CD4-positive, alpha-beta T cell treated with Interleukin-12 subunit alpha and Interleukin-12 subunit beta, for 1 hour (primary cell): ENCODE data around the gene CAMSAP3.
"Not testable (repeated sequence)": the region's sequence is repeated elsewhere in the genome, so short reads cannot be mapped to it uniquely, and the experiment has no call there.

Source experiments
- DNase-seq: peaks from one replicate; pipeline ENCODE4 v3.0.0-alpha.2; 2020

CAMSAP3 gene

GRCh38 chr19:7575434-7576040 lies 20.1 kb upstream of the CAMSAP3 start:
- DNase-seq = no peak

GRCh38 chr19:7577422-7577821 lies 18.2 kb upstream of the CAMSAP3 start:
- DNase-seq = not testable (repeated sequence)

- DNase-seq = no peak
Observed at GRCh38 chr19:7578127-7578526, 17.5 kb upstream of the CAMSAP3 start.

- no peak for DNase-seq
Observed at GRCh38 chr19:7579182-7579581, 16.5 kb upstream of the CAMSAP3 start.

GRCh38 chr19:7582446-7582845 lies 13.2 kb upstream of the CAMSAP3 start:
- DNase-seq = no peak

DNA sequence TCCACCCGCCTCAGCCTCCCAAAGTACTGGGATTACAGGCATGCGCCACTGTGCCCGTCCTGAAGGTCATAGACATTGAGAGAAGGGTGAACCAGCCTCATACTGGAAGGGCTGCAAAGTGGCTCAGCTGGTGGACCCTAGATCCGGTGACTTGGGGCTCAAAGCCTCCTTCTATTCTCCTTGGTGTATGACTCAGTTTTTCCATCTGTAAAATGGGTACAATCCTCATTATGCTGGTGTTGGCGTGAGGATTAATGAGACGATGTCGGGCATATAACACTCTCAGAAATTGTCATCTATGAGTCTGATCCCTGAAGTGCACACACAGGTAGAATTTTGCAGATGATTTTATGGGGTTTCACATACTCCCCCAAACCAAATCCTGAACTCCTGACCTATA lies 5.8 kb upstream of the CAMSAP3 start:
- DNase-seq = no peak

DNA sequence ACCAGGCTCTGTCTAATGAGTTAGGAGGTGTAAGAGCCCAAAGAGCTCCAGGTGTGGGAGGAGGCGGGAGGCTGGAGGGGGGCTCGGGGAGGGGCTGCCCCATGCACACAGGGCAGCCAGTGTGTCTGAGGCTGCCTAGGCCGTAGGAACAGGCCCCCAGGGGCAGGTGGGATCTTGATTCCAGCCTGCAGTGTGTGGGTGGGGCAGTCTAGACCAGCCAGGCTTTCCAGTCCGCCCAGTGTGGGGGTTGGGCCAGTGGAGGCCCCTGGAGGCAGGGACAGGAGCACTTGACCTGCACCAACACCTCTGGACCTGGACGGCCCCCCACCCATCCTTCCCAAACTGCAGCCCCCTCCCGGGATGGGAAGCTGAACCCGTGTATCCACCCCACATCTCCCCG lies 5.4 kb upstream of the CAMSAP3 start:
- no peak for DNase-seq

DNA sequence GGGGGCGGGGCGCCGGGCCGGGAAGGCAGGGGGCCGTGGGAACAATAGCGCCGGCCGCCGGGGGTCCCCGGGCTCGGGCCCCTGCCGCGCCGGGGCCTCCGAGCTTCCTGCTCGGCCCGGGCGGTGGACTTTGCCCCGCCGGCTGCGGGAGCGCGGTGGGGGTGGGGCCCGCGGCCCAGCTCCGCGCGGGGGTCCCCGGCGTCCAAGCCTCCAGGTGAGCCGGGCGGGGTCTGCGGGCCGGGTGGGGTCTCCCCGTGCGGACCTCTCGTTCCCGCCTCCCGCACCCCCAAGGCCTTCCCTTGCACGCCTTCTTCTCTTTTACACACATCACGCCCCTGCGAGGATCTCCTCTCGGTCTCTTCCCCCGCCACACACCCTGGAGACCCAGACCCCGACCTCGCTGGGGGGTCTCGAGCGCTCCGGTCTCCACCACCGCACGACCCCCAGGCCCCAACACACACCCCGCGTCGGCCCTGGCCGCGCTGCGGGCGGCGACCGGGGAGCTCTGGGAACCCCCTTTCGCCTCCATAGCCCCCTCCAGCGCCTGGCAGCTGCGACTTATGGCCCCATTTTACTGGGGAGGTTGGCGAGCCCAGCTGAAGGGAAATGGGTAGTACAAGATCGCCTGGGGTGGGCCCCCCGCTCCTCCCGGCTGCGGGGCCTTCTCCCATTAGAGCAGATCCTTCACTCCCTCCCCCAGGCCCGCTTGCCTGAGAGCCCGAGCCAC lies 711 bp downstream of the CAMSAP3 start:
- DNase-seq = no peak

GRCh38 chr19:7597689-7598088 lies 2.0 kb downstream of the CAMSAP3 start:
- no peak for DNase-seq

- DNase-seq = no peak
Observed at GRCh38 chr19:7598180-7598579, 2.5 kb downstream of the CAMSAP3 start.

DNA sequence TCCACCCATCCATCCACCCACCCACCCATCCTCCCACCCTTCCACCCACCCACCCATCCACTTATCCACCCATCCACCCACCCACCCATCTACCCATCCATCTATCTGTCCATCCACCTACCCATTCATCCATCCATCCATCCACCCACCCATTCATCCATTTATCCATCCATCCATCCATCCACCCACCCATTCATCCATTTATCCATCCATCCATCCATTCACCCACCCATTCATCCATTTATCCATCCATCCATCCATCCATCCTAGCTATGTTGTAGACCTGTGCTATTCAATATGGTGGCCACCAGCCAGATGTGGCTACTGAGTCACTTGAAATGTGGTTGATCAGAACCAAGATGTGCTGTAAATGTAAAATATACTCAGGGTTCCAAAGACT lies 5.1 kb downstream of the CAMSAP3 start:
- no peak for DNase-seq

- DNase-seq = no peak
Observed at GRCh38 chr19:7602240-7602934, 6.7 kb downstream of the CAMSAP3 start.

- no peak for DNase-seq
Observed at GRCh38 chr19:7602935-7603497, 7.4 kb downstream of the CAMSAP3 start.

DNA sequence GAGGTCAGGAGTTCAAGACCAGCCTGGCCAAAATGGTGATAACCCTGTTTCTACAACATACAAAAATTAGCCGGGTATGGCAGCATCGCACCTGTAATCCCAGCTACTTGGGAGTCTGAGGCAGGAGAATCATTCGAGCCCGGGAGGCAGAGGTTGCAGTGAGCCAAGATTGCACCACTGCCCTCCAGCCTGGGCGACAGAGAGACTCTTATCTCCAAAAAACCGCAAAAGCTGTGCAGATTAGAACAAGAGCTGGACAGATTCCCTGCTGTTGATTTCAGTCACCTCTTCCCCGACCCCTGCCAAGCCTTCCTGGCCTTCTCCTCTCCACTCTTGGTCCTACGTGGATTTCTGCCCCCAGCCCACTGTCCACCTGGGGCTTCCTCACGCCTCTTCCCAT lies 8.3 kb downstream of the CAMSAP3 start:
- DNase-seq = no peak

DNA sequence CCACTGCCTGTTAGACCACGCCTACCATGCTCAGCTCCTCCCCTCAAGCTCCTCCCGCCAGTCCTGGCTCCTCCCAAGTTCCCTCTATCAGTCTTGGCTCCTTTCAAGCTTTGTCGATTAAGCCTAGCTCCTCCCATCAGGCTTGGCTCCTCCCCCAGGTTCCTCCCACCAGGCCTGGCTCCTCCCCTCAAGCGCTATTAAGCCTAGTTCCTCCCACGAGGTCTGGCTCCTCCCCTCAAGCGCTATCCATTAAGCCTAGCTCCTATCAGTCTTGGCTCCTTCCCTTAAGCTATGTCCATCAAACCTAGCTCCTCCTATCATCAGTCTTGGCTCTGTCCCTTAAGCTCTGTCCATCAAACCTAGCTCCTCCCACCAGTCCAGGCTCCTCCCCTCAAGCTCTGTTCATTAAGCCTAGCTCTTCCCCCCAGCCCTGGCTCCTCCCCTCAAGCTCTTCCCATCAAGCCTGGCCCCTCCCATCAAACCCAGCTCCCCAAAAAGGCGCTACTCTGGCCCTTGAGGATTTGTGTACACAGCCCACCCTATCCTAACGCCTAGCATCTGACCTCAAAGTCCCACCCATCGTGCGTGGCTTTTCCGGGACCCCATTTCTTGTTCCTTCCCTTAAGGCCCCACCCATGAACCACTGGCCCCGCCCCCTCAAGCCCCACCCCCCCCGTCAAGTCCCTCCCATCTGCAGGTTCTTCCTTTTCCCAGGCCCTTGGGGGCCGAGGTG lies 10.0 kb downstream of the CAMSAP3 start:
- DNase-seq = peak; percentile 30

DNA sequence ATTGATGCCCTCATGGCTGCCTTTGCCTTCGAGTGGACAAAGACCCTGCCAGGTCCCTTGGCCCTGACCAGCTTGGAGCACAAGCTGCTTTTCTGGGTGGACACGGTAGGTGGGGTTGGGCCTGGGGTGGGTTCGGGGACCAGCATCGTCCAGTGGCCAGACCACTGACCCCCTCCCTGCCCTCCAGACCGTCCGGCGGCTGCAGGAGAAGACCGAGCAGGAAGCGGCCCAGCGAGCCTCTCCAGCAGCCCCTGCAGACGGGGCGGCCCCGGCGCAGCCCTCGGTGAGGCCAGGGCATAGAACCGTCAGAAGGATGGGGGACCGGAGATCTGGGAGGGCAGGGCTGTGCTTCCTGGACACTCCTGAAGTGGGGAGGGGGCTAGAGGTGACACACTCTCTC lies 10.6 kb downstream of the CAMSAP3 start:
- no peak for DNase-seq

GRCh38 chr19:7607212-7607873 lies 11.7 kb downstream of the CAMSAP3 start:
- no peak for DNase-seq

DNA sequence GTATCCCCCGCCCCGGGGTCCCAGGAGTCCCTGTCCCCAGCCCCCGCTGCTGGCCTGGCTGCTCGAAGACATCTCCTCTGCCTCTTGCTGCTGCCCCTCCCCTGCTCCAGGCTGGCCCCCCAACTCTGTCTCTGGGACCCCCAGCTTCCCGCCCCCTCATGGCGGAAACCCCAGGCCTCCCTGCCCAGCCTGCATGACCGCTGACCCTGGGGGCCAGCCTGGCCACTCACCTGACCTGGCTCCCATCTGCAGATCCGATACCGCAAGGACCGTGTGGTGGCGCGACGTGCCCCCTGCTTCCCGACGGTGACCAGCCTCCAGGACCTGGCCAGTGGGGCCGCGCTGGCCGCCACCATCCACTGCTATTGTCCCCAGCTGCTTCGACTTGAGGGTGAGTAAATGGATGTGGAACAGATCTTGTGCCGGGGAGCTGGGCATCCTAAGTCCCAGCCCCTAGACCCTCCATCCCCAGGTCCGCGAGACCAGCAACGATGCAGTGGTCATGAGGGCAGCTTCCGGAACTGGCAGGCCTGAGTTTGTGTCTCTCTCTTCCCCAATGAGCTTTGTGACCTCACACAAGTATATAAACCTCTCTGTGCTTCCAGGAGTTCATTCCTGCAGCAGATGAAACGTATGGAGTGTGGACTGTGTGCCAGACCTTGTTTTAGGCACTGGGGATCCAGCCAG lies 12.4 kb downstream of the CAMSAP3 start:
- no peak for DNase-seq

DNA sequence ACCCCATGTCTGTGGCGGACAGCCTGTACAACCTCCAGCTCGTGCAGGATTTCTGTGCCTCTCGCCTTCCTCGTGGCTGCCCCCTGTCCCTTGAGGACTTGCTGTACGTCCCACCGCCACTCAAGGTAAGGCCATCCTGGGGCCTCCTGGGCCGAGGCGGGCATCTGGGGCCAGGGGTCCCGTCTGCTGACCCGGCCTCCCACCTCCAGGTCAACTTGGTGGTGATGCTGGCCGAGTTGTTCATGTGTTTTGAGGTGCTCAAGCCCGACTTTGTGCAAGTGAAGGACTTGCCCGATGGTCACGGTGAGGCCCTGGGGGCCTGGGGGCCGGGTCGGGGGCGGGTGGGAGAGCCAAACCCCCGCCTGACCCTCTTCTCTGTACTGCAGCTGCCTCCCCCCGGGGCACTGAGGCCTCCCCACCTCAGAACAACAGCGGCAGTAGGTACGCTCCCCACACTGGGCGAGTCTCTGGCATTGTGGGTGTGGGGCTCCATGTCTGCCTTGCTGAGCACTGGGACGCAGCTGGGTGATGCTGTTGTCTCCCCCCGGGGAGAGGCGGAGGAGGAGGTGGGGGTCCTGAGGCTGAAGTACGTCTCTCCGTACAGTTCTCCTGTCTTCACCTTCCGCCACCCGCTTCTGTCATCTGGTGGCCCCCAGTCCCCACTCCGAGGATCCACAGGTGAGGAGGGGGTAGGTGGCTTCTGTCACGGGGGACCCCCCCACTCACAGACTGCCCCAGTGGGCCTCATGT lies 15.0 kb downstream of the CAMSAP3 start:
- DNase-seq = no peak

DNA sequence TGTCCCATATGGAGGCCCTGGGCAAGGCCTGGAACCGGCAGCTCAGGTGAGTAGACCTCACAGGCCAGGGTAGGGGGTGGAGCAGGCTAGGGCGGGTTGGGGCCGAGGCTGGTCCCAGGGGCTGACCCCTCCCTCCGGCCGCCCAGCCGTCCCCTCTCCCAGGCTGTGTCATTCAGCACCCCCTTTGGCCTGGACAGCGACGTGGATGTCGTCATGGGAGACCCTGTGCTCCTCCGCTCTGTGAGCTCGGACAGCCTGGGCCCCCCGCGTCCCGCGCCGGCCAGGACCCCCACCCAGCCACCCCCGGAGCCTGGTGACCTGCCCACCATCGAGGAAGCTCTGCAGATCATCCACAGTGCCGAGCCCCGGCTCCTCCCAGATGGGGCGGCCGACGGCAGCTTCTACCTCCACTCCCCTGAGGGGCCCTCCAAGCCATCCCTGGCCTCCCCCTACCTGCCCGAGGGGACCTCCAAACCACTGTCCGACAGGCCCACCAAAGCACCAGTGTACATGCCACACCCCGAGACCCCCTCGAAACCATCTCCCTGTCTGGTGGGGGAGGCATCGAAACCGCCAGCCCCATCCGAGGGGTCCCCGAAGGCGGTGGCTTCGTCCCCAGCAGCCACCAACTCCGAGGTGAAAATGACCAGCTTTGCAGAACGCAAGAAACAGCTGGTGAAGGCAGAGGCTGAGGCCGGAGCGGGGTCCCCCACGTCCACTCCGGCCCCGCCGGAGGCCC lies 16.0 kb downstream of the CAMSAP3 start:
- no peak for DNase-seq
